Liver (tissue), 9 donors: ENCODE measurements around the gene OLFM4. TPM values are rescaled to one million over a fixed set of nuclear protein-coding genes. Genes with fewer than 3 reads are reported as not detected.

Experiments
- DNase-seq: peaks from one replicate; pipeline ENCODE4 v3.0.0-alpha.2; 2017; ENCODE audit warnings: low spot score
- H3K27ac ChIP-seq, 2 donors: one replicate each; pipeline ENCODE4 v1.7.0; 2013; ENCODE audit warnings: inconsistent platforms in 2 of 2, low read length in 2 of 2, control low read depth in 1 of 2, low read depth in 1 of 2, mild to moderate bottlenecking in 1 of 2
- H3K27me3 ChIP-seq, 4 donors: one replicate each; pipeline versions ENCODE4 v1.6.1 to v1.7.0; 2013; ENCODE audit warnings: low read length in 3 of 4, inconsistent platforms in 1 of 4, mild to moderate bottlenecking in 1 of 4, moderate library complexity in 1 of 4; ENCODE audit not compliant: control insufficient read depth in 4 of 4, insufficient read depth in 4 of 4
- H3K36me3 ChIP-seq, 4 donors: one replicate each; pipeline versions ENCODE4 v1.6.1 to v1.7.0; 2013; ENCODE audit warnings: low read length in 3 of 4, mild to moderate bottlenecking in 3 of 4, low read depth in 1 of 4, moderate library complexity in 1 of 4; ENCODE audit not compliant: control insufficient read depth in 4 of 4, insufficient read depth in 3 of 4
- H3K4me1 ChIP-seq, 4 donors: one replicate each; pipeline versions ENCODE4 v1.6.1 to v1.7.0; 2013; ENCODE audit warnings: low read length in 3 of 4, mild to moderate bottlenecking in 3 of 4, moderate library complexity in 1 of 4; ENCODE audit not compliant: control insufficient read depth in 4 of 4, insufficient read depth in 4 of 4
- H3K4me3 ChIP-seq, 3 donors: one replicate each; pipeline versions ENCODE4 v1.6.1 to v1.7.0; 2013; ENCODE audit warnings: low read length in 3 of 3, control low read depth in 1 of 3, low read depth in 1 of 3, mild to moderate bottlenecking in 1 of 3
- H3K9ac ChIP-seq, 2 donors: one replicate each; pipeline ENCODE4 v1.7.0; 2013; ENCODE audit warnings: low read length in 2 of 2, mild to moderate bottlenecking in 2 of 2, moderate library complexity in 2 of 2, control low read depth in 1 of 2, low read depth in 1 of 2
- H3K9me3 ChIP-seq, 4 donors: one replicate each; pipeline versions ENCODE4 v1.6.1 to v1.7.0; 2013; ENCODE audit warnings: low read length in 3 of 4; ENCODE audit not compliant: control insufficient read depth in 4 of 4
- ATF3 ChIP-seq: IDR thresholded peaks from 2 replicates; pipeline ENCODE4 v1.6.1; 2016; ENCODE audit warnings: antibody characterized with exemption
- CTCF ChIP-seq: fragments of 150-350 bp; IDR thresholded peaks from 2 replicates; pipeline ENCODE4 v1.5.1; 2017; ENCODE audit warnings: improper control_type of control experiment, low read depth, low read length; ENCODE audit not compliant: missing input control
- EGR1 ChIP-seq, 2 donors: IDR thresholded peaks; 2 replicates each; pipeline ENCODE4 v1.6.1; 2016 to 2018; ENCODE audit warnings: antibody characterized with exemption in 2 of 2, low read depth in 2 of 2
- FOXA1 ChIP-seq: IDR thresholded peaks from 2 replicates; pipeline ENCODE4 v1.6.1; 2016; ENCODE audit warnings: antibody characterized with exemption
- FOXA2 ChIP-seq: IDR thresholded peaks from 2 replicates; pipeline ENCODE4 v1.6.1; 2016; ENCODE audit warnings: antibody characterized with exemption
- GABPA ChIP-seq, 2 donors: IDR thresholded peaks in 1 of 2; conservative IDR thresholded peaks in 1 of 2; 2 replicates each; pipeline ENCODE4 v1.6.1; 2016; ENCODE audit warnings: antibody characterized with exemption in 2 of 2, mild to moderate bottlenecking in 1 of 2, moderate library complexity in 1 of 2
- HNF4G ChIP-seq: IDR thresholded peaks from 2 replicates; pipeline ENCODE4 v1.6.1; 2016; ENCODE audit warnings: antibody characterized with exemption
- JUND ChIP-seq, 2 donors: IDR thresholded peaks; 2 replicates each; pipeline ENCODE4 v1.6.1; 2016; ENCODE audit warnings: antibody characterized with exemption in 2 of 2
- NR2F2 ChIP-seq: IDR thresholded peaks from 2 replicates; pipeline ENCODE4 v1.6.1; 2016; ENCODE audit warnings: antibody characterized with exemption
- RAD21 ChIP-seq, 2 donors: IDR thresholded peaks; 2 replicates each; pipeline ENCODE4 v1.6.1; 2016; ENCODE audit warnings: antibody characterized with exemption in 2 of 2, mild to moderate bottlenecking in 2 of 2
- REST ChIP-seq: IDR thresholded peaks from 2 replicates; pipeline ENCODE4 v1.6.1; 2016; ENCODE audit warnings: antibody characterized with exemption, mild to moderate bottlenecking
- SP1 ChIP-seq: IDR thresholded peaks from 2 replicates; pipeline ENCODE4 v1.6.1; 2018; ENCODE audit warnings: antibody characterized with exemption, mild to moderate bottlenecking
- TAF1 ChIP-seq: conservative IDR thresholded peaks from 2 replicates; pipeline ENCODE4 v1.6.1; 2016; ENCODE audit warnings: antibody characterized with exemption, mild to moderate bottlenecking
- YY1 ChIP-seq: IDR thresholded peaks from 2 replicates; pipeline ENCODE4 v1.6.1; 2016; ENCODE audit warnings: antibody characterized with exemption, mild to moderate bottlenecking
- ZBTB33 ChIP-seq: IDR thresholded peaks from 2 replicates; pipeline ENCODE4 v1.6.1; 2016; ENCODE audit warnings: antibody characterized with exemption
- WGBS: extraction: QIAGEN DNeasy Blood & Tissue Kit; methylation state at CpG from one replicate; pipeline ENCODE4 v1.1.7; 2013; 5-methylcytosine and 5-hydroxymethylcytosine counted together
- polyA plus RNA-seq, 2 donors: library from polyadenylated mRNA; stranded (reverse) in 1 of 2; unstranded in 1 of 2; fragments of 200-250 nt in 1 of 2; fragments of >200 nt in 1 of 2; fragmentation: Nextera tagmentation in 1 of 2; extraction: Ambion mirVana in 1 of 2; gene quantifications; one replicate each; pipeline versions ENCODE4 v1.2.1 to v1.2.3, GENCODE V29; 2013 to 2015
- total RNA-seq, 2 donors: library from RNA; depleted of rRNA; stranded (reverse); fragments of >200 nt; gene quantifications; one replicate each; pipeline ENCODE4 v1.2.3, GENCODE V29; 2014
- TF ChIP-seq, protein P1 (sequence below): IDR thresholded peaks from 2 replicates; pipeline ENCODE4 v1.6.1; 2016; ENCODE audit warnings: antibody characterized with exemption
- donor health status: healthy.
- donor health status: healthy.
- donor health status: healthy.
- donor health status: healthy.
- donor health status: healthy.

The OLFM4 gene
- total and polyA plus RNA-seq, 4 donors, result under 0.01 to 8.0 (median 0.66) TPM; not detected in 1

- TF ChIP-seq TAF1 (no peak), CTCF (no peak), JUND (IDR thresholded peaks at IDR 0.05) (no peak), YY1 (no peak)
- TF ChIP-seq, protein P1, sequence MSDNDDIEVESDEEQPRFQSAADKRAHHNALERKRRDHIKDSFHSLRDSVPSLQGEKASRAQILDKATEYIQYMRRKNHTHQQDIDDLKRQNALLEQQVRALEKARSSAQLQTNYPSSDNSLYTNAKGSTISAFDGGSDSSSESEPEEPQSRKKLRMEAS, result no peak
These were observed 33.7 kb upstream of the OLFM4 start (continued) for GRCh38 chr13:52994865-52995264.

DNA sequence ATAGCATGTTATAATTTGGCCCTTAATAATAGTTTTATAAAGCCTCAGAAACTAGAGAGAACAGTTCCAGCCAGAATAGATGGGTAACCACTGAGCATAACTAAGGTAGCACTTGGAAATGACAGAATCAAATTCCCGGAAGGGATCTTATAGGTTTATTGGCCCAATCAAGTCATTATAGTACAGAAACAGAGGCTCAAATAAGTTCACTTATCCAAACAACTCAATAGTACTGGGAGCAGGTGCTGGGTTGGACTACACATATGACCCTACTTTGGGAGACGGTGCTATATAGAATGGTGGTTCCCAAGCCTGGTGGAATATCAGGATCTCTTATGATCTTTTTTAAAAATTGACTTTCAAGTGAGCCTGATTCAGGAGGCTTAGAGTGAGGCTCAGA, 32.7 kb upstream of the OLFM4 start:
- TF ChIP-seq EGR1 (IDR thresholded peaks at IDR 0.05; ENCODE audit: low read depth in 2 of 2) (no peak), FOXA1 (no peak), FOXA2 (no peak), JUND (IDR thresholded peaks at IDR 0.05) (no peak), RAD21 (IDR thresholded peaks at IDR 0.05) (no peak), TAF1 (no peak), SP1 (no peak), GABPA (IDR thresholded peaks at IDR 0.05 in 1 of 2, conservative IDR thresholded peaks at IDR 0.05 in 1 of 2) (no peak), REST (no peak)
- Histone ChIP-seq H3K36me3 (no peaks in the 10 kb centered on the region), H3K4me3 (no peak overlapping the region), H3K9ac (no peak overlapping the region), H3K27me3 (peaks cover 0 to 1% (median 0%) of the 10 kb centered on the region in 4 donors), H3K27ac (no peak overlapping the region), H3K9me3 (peaks cover 0 to 1% (median 0%) of the 10 kb centered on the region in 4 donors), H3K4me1 (no peaks in the 10 kb centered on the region)
- DNase-seq, result no peak
- WGBS, result 69% methylated on average over 2 of the region's 2 CpGs

DNA sequence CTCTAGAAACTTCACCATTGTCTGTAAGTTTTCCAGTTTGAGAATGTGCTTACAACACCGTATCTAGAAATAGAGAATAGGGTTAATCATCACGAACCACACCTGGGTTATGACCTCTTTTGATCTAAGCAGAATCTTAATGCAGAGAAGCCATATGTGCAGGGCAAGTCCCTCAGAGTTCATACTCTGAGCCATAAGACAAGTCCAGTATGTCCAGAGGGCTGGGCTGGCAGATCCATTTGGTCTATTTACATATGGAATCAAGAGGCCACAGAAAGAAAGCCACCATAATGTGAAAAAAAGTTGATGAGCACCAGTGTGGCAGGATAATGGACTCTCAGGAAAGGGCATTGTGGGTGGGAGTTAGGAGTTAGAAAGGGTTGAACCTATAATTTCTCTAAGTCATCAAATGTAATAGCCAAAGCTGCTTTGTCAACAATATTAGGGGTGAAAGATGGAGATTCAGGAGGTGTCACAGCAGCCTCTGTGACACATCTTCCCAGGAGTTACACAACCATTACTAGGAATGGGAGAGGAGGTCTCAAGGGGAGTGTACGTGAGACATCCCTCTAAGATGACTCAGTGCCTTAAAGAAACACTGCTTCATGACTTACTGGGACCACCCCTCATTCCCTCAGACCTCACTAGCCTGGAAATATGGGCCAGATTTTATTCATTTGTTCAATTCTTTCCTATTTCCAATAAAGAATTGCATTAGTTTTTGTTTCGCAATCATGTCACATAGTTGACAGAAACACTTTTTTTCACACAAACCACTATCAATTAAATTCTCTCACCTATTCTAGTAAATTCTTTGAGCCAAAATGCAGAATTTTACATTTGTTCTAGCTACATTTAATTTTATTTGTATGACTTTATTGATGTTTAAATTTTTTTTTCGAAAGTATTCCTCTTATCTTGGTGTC, 30.4 kb upstream of the OLFM4 start:
- Histone ChIP-seq H3K4me3 (no peak overlapping the region), H3K4me1 (no peaks in the 10 kb centered on the region), H3K27me3 (peaks cover 0 to 8% (median 0%) of the 10 kb centered on the region in 4 donors), H3K9me3 (no peaks in the 10 kb centered on the region), H3K9ac (no peak overlapping the region), H3K27ac (no peak overlapping the region), H3K36me3 (no peaks in the 10 kb centered on the region)
- WGBS, result 72% methylated on average over 5 of the region's 5 CpGs
- DNase-seq, result no peak
- TF ChIP-seq ZBTB33, result no peak
- TF ChIP-seq ATF3, result no peak
- TF ChIP-seq SP1, result no peak
- TF ChIP-seq HNF4G, result no peak
- no peak for TF ChIP-seq CTCF
- no peak for TF ChIP-seq NR2F2
